ENCODE data around the gene GIGYF2. TPM values are rescaled to one million over a fixed set of nuclear protein-coding genes. Genes with fewer than 3 reads are reported as not detected.

The GIGYF2 gene
- polyA plus RNA-seq, 1 donor = 63.4 TPM

GRCh38 chr2:232877940-232878511 is 180.9 kb downstream of the GIGYF2 start:
- Histone ChIP-seq H3K4me1 (ENCODE audit: control insufficient read depth, insufficient read depth, low read length) (peaks cover 30% of the 10 kb centered on the region), H3K36me3 (ENCODE audit: control insufficient read depth, insufficient read depth, low read length) (peaks cover 3% of the 10 kb centered on the region), H3K27ac (ENCODE audit: low read length) (no peak overlapping the region), H3K9me3 (ENCODE audit: control insufficient read depth, low read depth, low read length) (no peaks in the 10 kb centered on the region), H3K27me3 (ENCODE audit: control insufficient read depth, insufficient read depth, low read length) (peaks cover 4% of the 10 kb centered on the region), H3K4me3 (ENCODE audit: low read length) (no peak overlapping the region)
- DNase-seq = no peak
- WGBS (ENCODE audit: insufficient coverage, low lambda C conversion rate) = no CpG with 5 or more reads among the region's 13 CpGs

DNA sequence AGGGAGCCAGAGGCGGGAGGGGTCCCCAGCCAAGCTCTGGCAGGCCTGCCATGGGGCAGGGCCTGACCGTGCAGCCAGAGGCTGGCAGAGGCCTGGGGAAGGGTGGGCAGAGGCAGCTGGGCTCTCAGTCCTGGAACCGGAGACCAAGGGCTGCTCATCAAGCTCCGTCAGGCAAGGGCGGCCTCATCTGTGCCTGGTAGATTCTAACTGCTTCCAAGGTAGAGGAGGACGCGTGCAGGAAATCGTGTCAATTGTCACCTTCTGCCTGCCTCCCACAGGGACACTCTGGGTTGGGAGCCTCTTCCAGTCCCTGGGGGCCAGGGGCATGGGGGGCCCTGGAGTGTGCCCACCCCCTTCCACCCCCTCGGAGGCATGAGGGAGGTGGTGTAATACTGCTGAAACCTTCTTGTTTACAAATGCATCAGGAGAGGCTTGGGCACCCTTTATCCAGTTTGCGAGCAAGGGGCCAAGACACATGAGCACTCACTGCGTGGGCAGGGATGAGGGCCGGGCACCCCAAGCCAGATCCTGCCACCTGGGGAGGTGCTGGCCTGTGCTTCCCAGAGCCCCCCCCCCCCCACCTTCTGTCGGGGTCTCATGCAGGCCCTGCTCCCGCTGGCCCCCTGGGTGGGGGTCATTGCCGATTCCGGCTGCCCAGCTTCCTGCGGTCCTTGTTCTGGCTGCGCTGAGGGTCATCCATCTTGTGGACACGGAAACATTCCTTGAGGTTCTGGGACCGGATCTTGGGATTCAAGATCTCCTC is 181.9 kb downstream of the GIGYF2 start:
- WGBS (ENCODE audit: insufficient coverage, low lambda C conversion rate) = no CpG with 5 or more reads among the region's 20 CpGs
- DNase-seq = no peak
- H3K4me3 ChIP-seq (ENCODE audit: low read length) = no peak overlapping the region
- peaks cover 20% of the 10 kb centered on the region for H3K4me1 ChIP-seq (ENCODE audit: control insufficient read depth, insufficient read depth, low read length)
- H3K36me3 ChIP-seq (ENCODE audit: control insufficient read depth, insufficient read depth, low read length) = peaks cover 3% of the 10 kb centered on the region
- H3K9me3 ChIP-seq (ENCODE audit: control insufficient read depth, low read depth, low read length) = no peaks in the 10 kb centered on the region
- H3K27ac ChIP-seq (ENCODE audit: low read length) = no peak overlapping the region
- H3K27me3 ChIP-seq (ENCODE audit: control insufficient read depth, insufficient read depth, low read length) = peaks cover 4% of the 10 kb centered on the region

DNA sequence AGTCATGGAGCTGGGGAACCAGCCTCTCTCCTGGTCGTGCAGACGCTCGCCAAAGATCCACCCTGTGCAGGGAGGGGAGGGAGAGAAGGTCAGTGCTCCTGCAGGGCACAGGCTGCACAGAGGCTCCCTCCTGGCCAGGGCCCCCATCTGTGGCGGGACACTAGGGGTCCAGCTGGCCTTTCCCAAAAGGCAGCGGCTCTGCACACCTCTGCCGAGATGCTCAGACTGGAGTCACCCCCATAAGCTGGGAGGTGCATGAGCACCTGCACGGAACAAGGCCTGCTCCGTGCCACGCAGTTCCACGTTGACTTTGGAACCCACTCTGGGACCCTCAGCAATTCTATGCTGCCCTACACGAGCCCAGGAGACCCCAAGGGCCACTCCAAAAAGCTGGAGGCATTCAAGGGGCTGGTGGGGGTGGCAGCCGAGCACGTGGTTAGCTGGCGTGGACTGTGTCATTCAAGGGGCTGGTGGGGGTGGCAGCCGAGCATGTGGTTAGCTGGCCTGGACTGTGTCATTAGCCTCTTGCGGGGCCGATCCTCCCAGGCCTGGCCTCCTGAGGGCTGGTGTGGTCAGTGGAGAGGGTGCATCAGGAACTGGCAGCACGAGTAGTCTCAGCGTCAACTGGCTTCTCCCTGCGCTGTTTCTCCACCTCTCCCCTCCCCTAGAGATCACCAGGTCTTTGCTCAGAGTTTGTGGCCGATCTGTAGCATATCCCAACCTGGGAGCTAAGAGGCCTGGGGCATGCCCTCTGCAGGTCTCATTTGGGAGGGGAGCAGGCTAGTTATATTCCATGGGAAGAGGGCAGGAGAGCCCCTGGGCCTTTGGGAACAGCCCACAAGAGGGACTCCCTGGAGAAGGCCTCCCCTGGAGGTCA is 182.7 kb downstream of the GIGYF2 start:
- H3K27me3 ChIP-seq (ENCODE audit: control insufficient read depth, insufficient read depth, low read length) = peaks cover 4% of the 10 kb centered on the region
- WGBS (ENCODE audit: insufficient coverage, low lambda C conversion rate) = no CpG with 5 or more reads among the region's 21 CpGs
- H3K36me3 ChIP-seq (ENCODE audit: control insufficient read depth, insufficient read depth, low read length) = peaks cover 3% of the 10 kb centered on the region
- peaks cover 13% of the 10 kb centered on the region for H3K4me1 ChIP-seq (ENCODE audit: control insufficient read depth, insufficient read depth, low read length)
- H3K9me3 ChIP-seq (ENCODE audit: control insufficient read depth, low read depth, low read length) = no peaks in the 10 kb centered on the region
- no peak overlapping the region for H3K4me3 ChIP-seq (ENCODE audit: low read length)
- no peak overlapping the region for H3K27ac ChIP-seq (ENCODE audit: low read length)
- no peak for DNase-seq

DNA sequence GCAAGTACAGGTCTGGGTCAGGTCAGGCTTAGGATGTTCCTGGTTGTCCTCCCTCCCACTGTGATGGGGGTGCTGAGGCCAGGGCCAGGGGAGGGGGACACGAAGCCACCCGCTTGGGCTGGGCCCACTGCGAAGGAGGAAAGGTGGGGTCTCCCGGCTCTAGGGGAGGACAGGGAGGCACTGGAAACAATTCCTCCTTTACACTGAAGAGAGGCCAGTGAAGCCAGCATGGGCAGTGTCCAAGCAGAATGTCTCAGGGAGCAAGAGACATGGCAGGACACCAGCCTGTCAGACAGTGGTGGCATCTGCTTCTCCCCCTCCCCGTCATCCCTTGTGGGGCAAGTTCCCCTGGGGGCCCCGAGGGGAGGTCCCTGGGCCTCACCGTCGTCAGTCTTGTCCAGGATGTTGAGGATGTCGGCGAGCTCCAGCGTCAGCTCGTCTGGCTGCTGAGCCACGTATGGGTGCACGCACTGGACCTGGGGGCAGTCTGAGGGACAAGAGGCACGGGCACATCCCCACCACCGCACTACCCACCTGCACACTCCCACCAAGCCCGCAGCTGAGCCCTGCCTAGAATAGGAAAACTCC is 183.7 kb downstream of the GIGYF2 start:
- WGBS (ENCODE audit: insufficient coverage, low lambda C conversion rate) = no CpG with 5 or more reads among the region's 17 CpGs
- H3K9me3 ChIP-seq (ENCODE audit: control insufficient read depth, low read depth, low read length) = no peaks in the 10 kb centered on the region
- DNase-seq = no peak
- H3K27me3 ChIP-seq (ENCODE audit: control insufficient read depth, insufficient read depth, low read length) = peaks cover under 1% of the 10 kb centered on the region
- peaks cover 3% of the 10 kb centered on the region for H3K36me3 ChIP-seq (ENCODE audit: control insufficient read depth, insufficient read depth, low read length)
- peaks cover 5% of the 10 kb centered on the region for H3K4me1 ChIP-seq (ENCODE audit: control insufficient read depth, insufficient read depth, low read length)
- no peak overlapping the region for H3K27ac ChIP-seq (ENCODE audit: low read length)
- H3K4me3 ChIP-seq (ENCODE audit: low read length) = no peak overlapping the region

GRCh38 chr2:232882085-232882484 is 185.0 kb downstream of the GIGYF2 start:
- no peak for DNase-seq
- Histone ChIP-seq H3K27me3 (ENCODE audit: control insufficient read depth, insufficient read depth, low read length) (no peaks in the 10 kb centered on the region), H3K27ac (ENCODE audit: low read length) (no peak overlapping the region), H3K4me3 (ENCODE audit: low read length) (no peak overlapping the region), H3K9me3 (ENCODE audit: control insufficient read depth, low read depth, low read length) (no peaks in the 10 kb centered on the region), H3K4me1 (ENCODE audit: control insufficient read depth, insufficient read depth, low read length) (peaks cover 5% of the 10 kb centered on the region), H3K36me3 (ENCODE audit: control insufficient read depth, insufficient read depth, low read length) (peaks cover 3% of the 10 kb centered on the region)
- WGBS (ENCODE audit: insufficient coverage, low lambda C conversion rate) = no CpG with 5 or more reads among the region's 17 CpGs

GRCh38 chr2:232882505-232883115 is 185.5 kb downstream of the GIGYF2 start:
- Histone ChIP-seq H3K9me3 (ENCODE audit: control insufficient read depth, low read depth, low read length) (no peaks in the 10 kb centered on the region), H3K4me3 (ENCODE audit: low read length) (no peak overlapping the region), H3K36me3 (ENCODE audit: control insufficient read depth, insufficient read depth, low read length) (peaks cover 3% of the 10 kb centered on the region), H3K27me3 (ENCODE audit: control insufficient read depth, insufficient read depth, low read length) (no peaks in the 10 kb centered on the region), H3K4me1 (ENCODE audit: control insufficient read depth, insufficient read depth, low read length) (peaks cover 1% of the 10 kb centered on the region), H3K27ac (ENCODE audit: low read length) (no peak overlapping the region)
- WGBS (ENCODE audit: insufficient coverage, low lambda C conversion rate) = no CpG with 5 or more reads among the region's 20 CpGs
- no peak for DNase-seq

DNA sequence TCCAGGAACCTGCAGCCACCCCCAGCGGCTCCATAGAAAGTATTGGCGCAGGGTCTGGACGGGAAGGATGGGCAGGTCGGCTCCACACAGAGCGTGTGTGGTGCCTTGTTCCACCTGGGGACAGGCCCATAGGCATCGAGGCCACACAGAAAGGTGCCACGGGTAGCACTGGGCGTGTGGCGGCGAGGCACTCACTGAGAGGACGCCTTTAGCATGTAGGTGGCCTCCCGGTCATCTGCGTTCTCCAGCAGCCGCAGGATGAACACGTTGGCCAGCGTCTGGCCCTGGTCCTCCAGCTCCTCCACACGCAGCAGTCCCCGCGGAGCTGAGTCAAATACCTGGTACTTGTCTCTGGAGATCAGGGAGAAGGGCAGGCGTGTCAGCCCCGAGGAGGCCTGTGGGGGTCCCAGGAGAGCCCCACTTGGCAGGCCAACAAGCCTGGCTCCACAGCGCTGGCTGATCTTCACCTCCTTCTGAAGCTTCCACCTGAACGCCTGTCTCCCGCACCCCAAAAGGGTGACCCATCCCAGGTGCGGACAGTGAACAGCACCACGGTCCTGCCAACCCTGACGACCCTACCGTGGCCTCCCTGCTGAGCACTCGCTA is 186.1 kb downstream of the GIGYF2 start:
- Histone ChIP-seq H3K27me3 (ENCODE audit: control insufficient read depth, insufficient read depth, low read length) (no peaks in the 10 kb centered on the region), H3K9me3 (ENCODE audit: control insufficient read depth, low read depth, low read length) (no peaks in the 10 kb centered on the region), H3K4me3 (ENCODE audit: low read length) (no peak overlapping the region), H3K36me3 (ENCODE audit: control insufficient read depth, insufficient read depth, low read length) (peaks cover 3% of the 10 kb centered on the region), H3K4me1 (ENCODE audit: control insufficient read depth, insufficient read depth, low read length) (no peaks in the 10 kb centered on the region), H3K27ac (ENCODE audit: low read length) (no peak overlapping the region)
- no peak for DNase-seq
- no CpG with 5 or more reads among the region's 29 CpGs for WGBS (ENCODE audit: insufficient coverage, low lambda C conversion rate)

DNA sequence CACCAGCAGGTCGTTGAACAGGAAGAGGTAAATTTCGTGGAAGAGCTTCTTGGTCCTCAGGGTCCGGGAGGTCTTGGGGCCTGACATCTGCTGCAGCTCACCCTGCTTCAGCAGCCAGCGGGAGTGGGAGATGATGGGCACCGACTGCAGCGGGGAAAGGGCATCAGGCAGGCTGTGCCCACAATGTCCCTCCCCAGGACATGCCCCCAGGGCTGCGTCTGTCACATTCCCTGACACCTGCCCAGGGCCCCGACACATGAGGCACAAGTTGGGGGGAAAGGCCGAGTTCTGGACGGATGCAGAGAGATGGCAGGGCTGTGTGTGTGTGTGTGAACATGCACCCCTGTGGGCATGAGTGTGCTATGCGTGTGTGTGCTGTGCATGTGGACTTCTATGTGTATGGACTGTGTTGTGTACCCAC is 186.9 kb downstream of the GIGYF2 start:
- Histone ChIP-seq H3K36me3 (ENCODE audit: control insufficient read depth, insufficient read depth, low read length) (peaks cover 3% of the 10 kb centered on the region), H3K4me1 (ENCODE audit: control insufficient read depth, insufficient read depth, low read length) (no peaks in the 10 kb centered on the region), H3K27ac (ENCODE audit: low read length) (no peak overlapping the region), H3K27me3 (ENCODE audit: control insufficient read depth, insufficient read depth, low read length) (no peaks in the 10 kb centered on the region), H3K9me3 (ENCODE audit: control insufficient read depth, low read depth, low read length) (no peaks in the 10 kb centered on the region), H3K4me3 (ENCODE audit: low read length) (no peak overlapping the region)
- no peak for DNase-seq
- WGBS (ENCODE audit: insufficient coverage, low lambda C conversion rate) = no CpG with 5 or more reads among the region's 11 CpGs

DNA sequence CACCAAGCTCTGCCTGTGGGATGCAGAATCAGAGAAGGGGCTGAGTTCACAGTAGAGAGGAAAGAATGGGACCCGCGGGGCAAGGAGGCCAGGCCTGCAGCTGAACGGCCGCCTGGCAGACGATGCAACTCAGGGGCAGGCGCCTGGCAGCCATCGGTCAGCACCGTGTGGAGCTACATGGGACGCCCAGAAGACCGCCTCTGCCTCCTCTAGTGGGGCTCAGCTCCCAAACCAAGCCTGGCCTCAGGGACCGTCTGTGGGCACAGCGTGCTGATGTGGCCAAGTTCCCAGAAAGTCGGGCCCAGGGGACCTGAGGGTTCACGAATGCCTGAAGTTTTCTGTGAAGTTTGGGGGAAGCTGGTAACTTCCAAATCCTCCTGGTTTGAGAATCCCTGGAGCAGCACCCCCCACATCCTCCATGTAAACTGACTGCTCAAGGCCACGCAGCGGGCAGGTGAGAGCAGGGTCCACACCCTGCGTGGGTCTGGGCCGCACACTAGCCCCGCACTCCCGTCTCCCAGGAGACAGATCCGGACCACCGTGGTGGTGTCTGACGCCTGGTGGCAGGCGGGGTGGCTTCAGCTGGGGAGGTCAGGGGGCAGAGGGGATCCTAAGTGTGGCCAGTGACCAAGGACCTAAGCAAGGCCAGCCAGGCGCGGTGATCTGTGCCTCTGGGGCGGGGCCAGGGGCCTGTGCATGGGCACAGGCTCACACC is 187.6 kb downstream of the GIGYF2 start:
- WGBS (ENCODE audit: insufficient coverage, low lambda C conversion rate) = no CpG with 5 or more reads among the region's 27 CpGs
- no peak overlapping the region for H3K27ac ChIP-seq (ENCODE audit: low read length)
- no peaks in the 10 kb centered on the region for H3K4me1 ChIP-seq (ENCODE audit: control insufficient read depth, insufficient read depth, low read length)
- no peak overlapping the region for H3K4me3 ChIP-seq (ENCODE audit: low read length)
- H3K9me3 ChIP-seq (ENCODE audit: control insufficient read depth, low read depth, low read length) = no peaks in the 10 kb centered on the region
- DNase-seq = no peak
- peaks cover 3% of the 10 kb centered on the region for H3K36me3 ChIP-seq (ENCODE audit: control insufficient read depth, insufficient read depth, low read length)
- H3K27me3 ChIP-seq (ENCODE audit: control insufficient read depth, insufficient read depth, low read length) = no peaks in the 10 kb centered on the region

Measured in large intestine (tissue), 3 donors.